KOPT-K1 (cell line): ENCODE measurements around the gene MYCBP.
"Not testable (repeated sequence)": the region's sequence is repeated elsewhere in the genome, so short reads cannot be mapped to it uniquely, and the experiment has no call there.

Experiments
- H3K27ac ChIP-seq: fragments of 200-600 bp; sonication (generic); 2 replicates; pipeline ENCODE4 v1.5.1; 2016; ENCODE audit warnings: antibody characterized with exemption, mild to moderate bottlenecking, low read depth, low read length; ENCODE audit not compliant: poor library complexity, severe bottlenecking
- H3K36me3 ChIP-seq: fragments of 200-600 bp; sonication (generic); 2 replicates; pipeline ENCODE4 v1.5.1; 2017; ENCODE audit warnings: antibody characterized with exemption, mild to moderate bottlenecking, low read length, moderate library complexity; ENCODE audit not compliant: insufficient read depth
- H3K9me3 ChIP-seq: fragments of 200-600 bp; sonication (generic); 2 replicates; pipeline ENCODE4 v1.5.1; 2017; ENCODE audit warnings: antibody characterized with exemption, low read length, mild to moderate bottlenecking; ENCODE audit not compliant: insufficient read depth, poor library complexity, severe bottlenecking

Gene MYCBP, protein sequence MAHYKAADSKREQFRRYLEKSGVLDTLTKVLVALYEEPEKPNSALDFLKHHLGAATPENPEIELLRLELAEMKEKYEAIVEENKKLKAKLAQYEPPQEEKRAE

GRCh38 chr1:38873027-38873969 lies at the start of gene MYCBP:
TSS of gene MYCBP (minus strand) at chr1:38873348. CDS start at chr1:38873305, 43 bp downstream.
- Histone ChIP-seq H3K27ac (peak within 1 kb of the TSS; percentile 56), H3K9me3 (no peaks in the 10 kb centered on the region), H3K36me3 (no peaks in the 10 kb centered on the region)

DNA sequence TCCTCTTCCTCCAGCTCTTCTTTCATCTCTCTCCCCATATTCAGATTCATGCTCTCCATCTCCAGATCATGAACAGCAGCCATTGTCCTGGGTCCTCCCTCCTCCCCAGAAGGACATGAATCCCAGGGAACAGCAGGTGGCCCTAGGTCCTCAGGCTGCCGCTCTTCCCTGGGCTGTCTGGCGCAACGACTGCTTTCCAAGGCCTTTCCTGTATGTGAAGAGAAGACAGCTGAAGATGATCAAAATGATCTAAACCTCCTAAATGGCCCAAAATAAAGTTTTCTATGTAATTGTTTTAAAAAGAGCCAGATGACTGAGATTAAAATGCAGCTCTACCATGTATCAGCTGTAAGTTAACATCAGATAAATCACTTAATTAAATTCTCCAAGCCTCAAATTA lies 46.0 kb upstream of the MYCBP start:
- Histone ChIP-seq H3K36me3 (no peaks in the 10 kb centered on the region), H3K27ac (no peak overlapping the region), H3K9me3 (no peaks in the 10 kb centered on the region)

GRCh38 chr1:38918568-38918967 lies 45.4 kb upstream of the MYCBP start:
- Histone ChIP-seq H3K9me3 (no peaks in the 10 kb centered on the region), H3K36me3 (no peaks in the 10 kb centered on the region), H3K27ac (no peak overlapping the region)

- no peaks in the 10 kb centered on the region for H3K36me3 ChIP-seq
- H3K9me3 ChIP-seq, result no peaks in the 10 kb centered on the region
- no peak overlapping the region for H3K27ac ChIP-seq
These were observed 44.6 kb upstream of the MYCBP start for GRCh38 chr1:38917772-38918171.

DNA sequence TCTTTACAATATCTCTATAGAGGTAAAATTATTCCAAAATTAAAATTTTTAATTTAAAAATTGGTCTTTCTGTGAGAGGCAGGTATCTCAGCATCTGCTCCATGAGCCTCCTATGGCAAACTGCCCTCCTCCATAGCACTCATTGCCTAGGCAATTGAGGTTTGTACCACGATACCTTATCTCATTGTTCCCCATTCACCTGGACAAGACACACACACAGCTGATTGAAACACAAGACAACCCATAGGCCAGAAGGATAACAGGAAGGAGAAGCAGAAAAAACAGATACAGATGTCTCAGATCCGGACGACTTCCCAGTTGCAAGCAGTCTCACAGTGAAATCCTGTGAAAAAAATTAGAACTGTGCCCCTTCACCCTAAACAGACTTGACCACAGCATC lies 44.2 kb upstream of the MYCBP start:
- H3K9me3 ChIP-seq, result no peaks in the 10 kb centered on the region
- H3K27ac ChIP-seq, result no peak overlapping the region
- H3K36me3 ChIP-seq, result no peaks in the 10 kb centered on the region

DNA sequence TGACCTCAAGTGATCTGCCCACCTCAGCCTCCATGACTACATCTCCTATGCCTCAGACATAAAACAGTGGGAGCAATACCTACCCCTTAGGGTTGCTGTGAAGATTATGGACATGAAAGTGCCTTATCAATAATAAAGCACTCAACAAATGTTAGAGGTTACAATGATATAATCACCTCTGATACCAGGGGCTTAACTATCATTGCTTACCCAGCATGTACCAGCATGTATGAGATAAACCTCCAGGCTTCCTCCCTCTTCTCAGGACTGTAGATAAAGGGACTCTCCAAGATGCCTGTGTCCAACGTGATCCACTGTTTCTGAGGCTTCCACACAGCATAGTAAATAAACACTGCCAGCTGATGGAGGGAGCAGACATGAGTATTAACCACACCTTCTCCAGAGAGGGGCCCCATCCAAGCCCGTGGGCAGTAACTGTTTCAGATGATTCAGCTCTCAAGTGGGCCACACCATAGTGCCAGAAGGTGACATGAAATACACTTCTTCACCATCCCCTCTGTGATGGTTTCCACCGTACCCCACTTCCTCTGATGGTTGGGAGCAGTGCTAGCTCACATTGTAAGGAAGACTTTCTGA lies 42.3 kb upstream of the MYCBP start:
- Histone ChIP-seq H3K9me3 (no peaks in the 10 kb centered on the region), H3K27ac (no peak overlapping the region), H3K36me3 (no peaks in the 10 kb centered on the region)

- not testable (repeated sequence) for H3K36me3 ChIP-seq, H3K9me3 ChIP-seq, H3K27ac ChIP-seq
These were observed 41.8 kb upstream of the MYCBP start for GRCh38 chr1:38914908-38915307.

- H3K36me3 ChIP-seq, result no peaks in the 10 kb centered on the region
- H3K9me3 ChIP-seq, result peaks cover 18% of the 10 kb centered on the region
- no peak overlapping the region for H3K27ac ChIP-seq
These were observed 35.7 kb upstream of the MYCBP start for GRCh38 chr1:38908821-38909220.

DNA sequence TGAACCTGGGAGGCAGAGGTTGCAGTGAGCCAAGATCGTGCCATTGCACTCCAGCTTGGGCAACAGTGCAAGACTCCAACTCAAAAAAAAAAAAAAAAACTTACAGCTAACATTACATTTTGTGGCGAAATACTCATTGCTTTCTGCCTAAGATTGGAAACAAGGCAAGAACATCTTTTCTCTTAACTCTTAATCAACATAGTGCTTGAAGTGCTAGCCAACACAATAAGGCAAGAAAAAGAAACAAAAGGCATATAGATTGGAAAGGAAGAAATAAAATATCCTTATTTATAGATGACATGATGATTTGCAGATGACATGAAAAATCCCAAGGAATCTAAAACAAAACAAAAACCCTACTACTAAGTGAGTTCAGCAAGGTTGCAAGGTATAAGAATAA lies 32.8 kb upstream of the MYCBP start:
- Histone ChIP-seq H3K27ac (no peak overlapping the region), H3K9me3 (peaks cover 18% of the 10 kb centered on the region), H3K36me3 (no peaks in the 10 kb centered on the region)

DNA sequence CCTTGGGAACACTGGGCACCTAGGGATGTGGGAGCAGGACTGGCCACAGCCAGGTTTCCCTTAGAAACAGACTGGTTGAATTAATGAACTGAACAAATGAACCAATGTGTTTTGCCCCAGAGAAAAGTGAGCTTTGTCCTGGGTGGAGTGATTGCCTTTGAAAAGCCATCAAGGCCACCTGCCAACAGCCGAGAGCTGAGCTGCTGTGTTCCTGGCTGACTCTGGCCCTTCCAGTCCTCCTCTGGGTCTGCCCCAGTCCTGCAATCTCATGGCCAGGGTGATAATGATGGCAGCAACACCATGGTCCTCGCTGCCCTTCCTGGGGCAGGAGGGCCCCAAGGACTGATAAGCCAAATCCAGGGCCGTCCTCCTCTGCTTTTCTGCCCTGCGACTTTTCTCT lies 26.4 kb upstream of the MYCBP start:
- Histone ChIP-seq H3K36me3 (no peaks in the 10 kb centered on the region), H3K27ac (no peak overlapping the region), H3K9me3 (no peaks in the 10 kb centered on the region)

GRCh38 chr1:38898653-38899230 lies 25.6 kb upstream of the MYCBP start:
- Histone ChIP-seq H3K36me3 (no peaks in the 10 kb centered on the region), H3K9me3 (no peaks in the 10 kb centered on the region), H3K27ac (no peak overlapping the region)

GRCh38 chr1:38896169-38896568 lies 23.0 kb upstream of the MYCBP start:
- H3K36me3 ChIP-seq, result no peaks in the 10 kb centered on the region
- H3K9me3 ChIP-seq, result no peaks in the 10 kb centered on the region
- no peak overlapping the region for H3K27ac ChIP-seq

- H3K9me3 ChIP-seq, result no peaks in the 10 kb centered on the region
- H3K36me3 ChIP-seq, result no peaks in the 10 kb centered on the region
- no peak overlapping the region for H3K27ac ChIP-seq
These were observed 19.8 kb upstream of the MYCBP start for GRCh38 chr1:38892976-38893375.

GRCh38 chr1:38891753-38892152 lies 18.6 kb upstream of the MYCBP start:
- no peaks in the 10 kb centered on the region for H3K9me3 ChIP-seq
- no peaks in the 10 kb centered on the region for H3K36me3 ChIP-seq
- H3K27ac ChIP-seq, result no peak overlapping the region

- Histone ChIP-seq H3K36me3 (no peaks in the 10 kb centered on the region), H3K27ac (no peak overlapping the region), H3K9me3 (no peaks in the 10 kb centered on the region)
These were observed 16.4 kb upstream of the MYCBP start for GRCh38 chr1:38889589-38889988.
